ENCODE results near the gene EIF4G3. TPM values are rescaled to one million over a fixed set of nuclear protein-coding genes. Genes with fewer than 3 reads are reported as not detected.

EIF4G3 gene
- total and polyA plus RNA-seq, 2 of the 8 experiments (the other 6 are each of a cell fraction or from before 2014, with no cell fraction given), result 47.5 to 66.6 TPM

- no peak overlapping the region for H3K18ac ChIP-seq (ENCODE audit: extremely low read depth, low read length)
- H3K4ac ChIP-seq (replicated peaks; ENCODE audit: insufficient read length, low read depth, low read length), result no peak overlapping the region
- FAIRE-seq, result no peak
- H2BK20ac ChIP-seq (ENCODE audit: low read length), result no peak overlapping the region
- H4K91ac ChIP-seq (replicated peaks; ENCODE audit: insufficient read length, low read length), result no peak overlapping the region
- H2BK120ac ChIP-seq (replicated peaks; ENCODE audit: low read depth, low read length), result no peak overlapping the region
- H3K79me2 ChIP-seq (ENCODE audit: control insufficient read depth in 1 of 2, insufficient read depth in 2 of 2, low read length in 2 of 2), result no peaks in the 10 kb centered on the region
- H2AFZ ChIP-seq (ENCODE audit: low read length), result no peak overlapping the region
- H2BK12ac ChIP-seq (ENCODE audit: low read depth, low read length), result no peak overlapping the region
- ChIA-PET CTCF (ENCODE audit: partially characterized antibody) (no interaction called here), POLR2A (ENCODE audit: partially characterized antibody) (interaction anchor here (0.6 kb wide), 1 partner anchor 60 kb away, joined by 3 read pairs; no protein-coding TSS in a partner anchor)
- no peaks in the 10 kb centered on the region for H3K23me2 ChIP-seq (ENCODE audit: low read depth, low read length)
- H2BK15ac ChIP-seq (ENCODE audit: low read length), result no peak overlapping the region
- no peak overlapping the region for H3K9ac ChIP-seq (replicated peaks in 1 of 4; ENCODE audit: extremely low read depth in 1 of 4, low read depth in 3 of 4, low read length in 3 of 4)
- no peak overlapping the region for H3K14ac ChIP-seq (ENCODE audit: insufficient read length)
- no peak overlapping the region for H3K56ac ChIP-seq (replicated peaks; ENCODE audit: insufficient read length, low read depth, low read length)
- no peak overlapping the region for H3K23ac ChIP-seq (ENCODE audit: insufficient read length)
- peaks cover 0 to 5% (median 0%) of the 10 kb centered on the region in 4 experiments; a peak in 1 of 8 replicates for H3K36me3 ChIP-seq (ENCODE audit: control insufficient read depth in 2 of 4, insufficient read depth in 4 of 4, low read length in 3 of 4)
- no peak overlapping the region for H2BK5ac ChIP-seq (ENCODE audit: low read depth, low read length)
- H3K79me1 ChIP-seq (ENCODE audit: low read depth, low read length), result no peaks in the 10 kb centered on the region
- DNase-seq (ENCODE audit: low read depth in 1 of 2, low spot score in 2 of 2), result no peak
- H3K27me3 ChIP-seq (replicated peaks in 1 of 4; ENCODE audit: control insufficient read depth in 3 of 4, extremely low read depth in 1 of 4, insufficient read depth in 3 of 4, low read length in 3 of 4), result no peaks in the 10 kb centered on the region
- H4K5ac ChIP-seq (ENCODE audit: insufficient read length, low read depth, low read length), result no peak overlapping the region
- no peak overlapping the region for H3K4me3 ChIP-seq (ENCODE audit: extremely low read depth in 1 of 4, insufficient read depth in 2 of 4, low read depth in 3 of 4, low read length in 4 of 4)
- no peak overlapping the region for H2AK5ac ChIP-seq (ENCODE audit: low read depth, low read length)
- no peak overlapping the region for H3K4me2 ChIP-seq (ENCODE audit: insufficient read depth in 1 of 2, low read depth in 2 of 2, low read length in 2 of 2)
- H3K27ac ChIP-seq (ENCODE audit: low read depth, low read length), result no peak overlapping the region
- H4K8ac ChIP-seq (ENCODE audit: extremely low read depth, insufficient read depth, low read length), result no peak overlapping the region
- H3K4me1 ChIP-seq (replicated peaks in 1 of 4; ENCODE audit: control insufficient read depth in 3 of 4, insufficient read depth in 4 of 4, low read length in 3 of 4), result no peaks in the 10 kb centered on the region; a peak in 1 of 7 replicates
- no peaks in the 10 kb centered on the region for H4K20me1 ChIP-seq (replicated peaks in 1 of 2; ENCODE audit: control insufficient read depth in 1 of 2, insufficient read depth in 2 of 2, low read length in 2 of 2)
- H3K9me3 ChIP-seq (ENCODE audit: insufficient read depth in 2 of 2, low read depth in 1 of 2, low read length in 1 of 2), result no peaks in the 10 kb centered on the region
- TF ChIP-seq KDM5A (IDR thresholded peaks at IDR 0.05; ENCODE audit: low read length) (no peak), BRCA1 (IDR thresholded peaks at IDR 0.05; ENCODE audit: low read depth, low read length) (no peak), SUZ12 (IDR thresholded peaks at IDR 0.05; ENCODE audit: low read length) (no peak), BCL11A (IDR thresholded peaks at IDR 0.05; ENCODE audit: low read depth in 2 of 2, low read length in 2 of 2) (no peak), MAFK (IDR thresholded peaks at IDR 0.05; ENCODE audit: low read depth, low read length) (no peak), CBX8 (IDR thresholded peaks at IDR 0.05; ENCODE audit: borderline replicate concordance, low read depth, low read length) (no peak), RBBP5 (IDR thresholded peaks at IDR 0.05; ENCODE audit: borderline replicate concordance, low read depth, low read length) (no peak), RNF2 (IDR thresholded peaks at IDR 0.05; ENCODE audit: borderline replicate concordance, low read depth, low read length, missing control alignments, poor library complexity, severe bottlenecking) (no peak), PHF8 (conservative IDR thresholded peaks at IDR 0.05; ENCODE audit: low read depth, low read length) (no peak), E2F6 (IDR thresholded peaks at IDR 0.05) (no peak), POU5F1 (IDR thresholded peaks at IDR 0.05; ENCODE audit: low read depth, low read length) (no peak), ASH2L (IDR thresholded peaks at IDR 0.05; ENCODE audit: low read length) (no peak)
These were observed 246.3 kb downstream of the EIF4G3 start for GRCh38 chr1:20930427-20930826.
